Choroid plexus epithelial cell (primary cell): ENCODE data around the gene CEND1.

Source experiments
- DNase-seq: peaks from one replicate; pipeline ENCODE4 v3.0.0-alpha.2; 2010; ENCODE audit warnings: low read depth
- H3K4me3 ChIP-seq: 2 replicates; pipeline ENCODE4 v1.5.1; 2011; ENCODE audit warnings: low read depth, mild to moderate bottlenecking, control low read depth, low read length, moderate library complexity
- TF ChIP-seq, protein P1 (sequence below): conservative IDR thresholded peaks from 2 replicates; pipeline ENCODE4 v1.5.1; 2011; ENCODE audit warnings: low read depth, mild to moderate bottlenecking, control low read depth, inconsistent platforms, low read length, moderate library complexity

The CEND1 gene

DNA sequence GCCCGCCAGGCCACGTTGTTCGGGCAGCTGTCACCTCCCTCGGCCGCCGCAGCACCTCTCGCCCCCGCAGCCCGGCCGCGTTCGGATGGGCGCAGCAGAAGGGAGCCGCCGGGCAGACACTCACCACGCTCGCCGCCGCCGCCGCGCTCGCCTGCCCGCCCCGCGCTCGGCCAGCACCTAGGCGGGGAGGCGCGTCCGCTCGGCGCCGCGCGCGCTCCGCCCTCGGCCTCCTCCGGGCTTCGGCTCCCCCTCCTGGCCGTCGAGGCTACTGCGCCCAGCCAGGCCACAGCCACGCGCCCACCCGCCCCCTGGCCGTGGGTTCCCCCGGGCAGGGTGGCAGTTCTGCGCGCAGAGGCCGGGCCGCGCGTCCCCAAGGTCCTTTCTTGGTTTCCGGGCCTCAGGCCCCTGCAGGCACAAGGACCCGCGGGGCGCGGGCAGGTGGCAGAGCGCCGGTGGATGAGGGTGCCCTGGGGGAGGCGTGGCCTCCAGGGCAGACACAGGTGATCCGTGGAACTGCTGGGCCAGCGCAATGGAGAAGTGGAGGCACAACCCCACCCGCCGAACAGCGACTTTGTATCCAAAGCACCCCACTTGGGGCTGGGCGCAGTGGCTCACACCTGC, 8.3 kb upstream of the CEND1 start, which contains the start of gene SLC25A22:
TSS of gene SLC25A22 (minus strand) at position 189 of the 621 bp plus-strand sequence. CDS start 3,275 bp downstream, outside the sequence.
- TF ChIP-seq, protein P1, sequence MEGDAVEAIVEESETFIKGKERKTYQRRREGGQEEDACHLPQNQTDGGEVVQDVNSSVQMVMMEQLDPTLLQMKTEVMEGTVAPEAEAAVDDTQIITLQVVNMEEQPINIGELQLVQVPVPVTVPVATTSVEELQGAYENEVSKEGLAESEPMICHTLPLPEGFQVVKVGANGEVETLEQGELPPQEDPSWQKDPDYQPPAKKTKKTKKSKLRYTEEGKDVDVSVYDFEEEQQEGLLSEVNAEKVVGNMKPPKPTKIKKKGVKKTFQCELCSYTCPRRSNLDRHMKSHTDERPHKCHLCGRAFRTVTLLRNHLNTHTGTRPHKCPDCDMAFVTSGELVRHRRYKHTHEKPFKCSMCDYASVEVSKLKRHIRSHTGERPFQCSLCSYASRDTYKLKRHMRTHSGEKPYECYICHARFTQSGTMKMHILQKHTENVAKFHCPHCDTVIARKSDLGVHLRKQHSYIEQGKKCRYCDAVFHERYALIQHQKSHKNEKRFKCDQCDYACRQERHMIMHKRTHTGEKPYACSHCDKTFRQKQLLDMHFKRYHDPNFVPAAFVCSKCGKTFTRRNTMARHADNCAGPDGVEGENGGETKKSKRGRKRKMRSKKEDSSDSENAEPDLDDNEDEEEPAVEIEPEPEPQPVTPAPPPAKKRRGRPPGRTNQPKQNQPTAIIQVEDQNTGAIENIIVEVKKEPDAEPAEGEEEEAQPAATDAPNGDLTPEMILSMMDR, result peak; percentile 55
- H3K4me3 ChIP-seq, result peak within 1 kb of the TSS; percentile 79
- DNase-seq, result peak; percentile 79

DNA sequence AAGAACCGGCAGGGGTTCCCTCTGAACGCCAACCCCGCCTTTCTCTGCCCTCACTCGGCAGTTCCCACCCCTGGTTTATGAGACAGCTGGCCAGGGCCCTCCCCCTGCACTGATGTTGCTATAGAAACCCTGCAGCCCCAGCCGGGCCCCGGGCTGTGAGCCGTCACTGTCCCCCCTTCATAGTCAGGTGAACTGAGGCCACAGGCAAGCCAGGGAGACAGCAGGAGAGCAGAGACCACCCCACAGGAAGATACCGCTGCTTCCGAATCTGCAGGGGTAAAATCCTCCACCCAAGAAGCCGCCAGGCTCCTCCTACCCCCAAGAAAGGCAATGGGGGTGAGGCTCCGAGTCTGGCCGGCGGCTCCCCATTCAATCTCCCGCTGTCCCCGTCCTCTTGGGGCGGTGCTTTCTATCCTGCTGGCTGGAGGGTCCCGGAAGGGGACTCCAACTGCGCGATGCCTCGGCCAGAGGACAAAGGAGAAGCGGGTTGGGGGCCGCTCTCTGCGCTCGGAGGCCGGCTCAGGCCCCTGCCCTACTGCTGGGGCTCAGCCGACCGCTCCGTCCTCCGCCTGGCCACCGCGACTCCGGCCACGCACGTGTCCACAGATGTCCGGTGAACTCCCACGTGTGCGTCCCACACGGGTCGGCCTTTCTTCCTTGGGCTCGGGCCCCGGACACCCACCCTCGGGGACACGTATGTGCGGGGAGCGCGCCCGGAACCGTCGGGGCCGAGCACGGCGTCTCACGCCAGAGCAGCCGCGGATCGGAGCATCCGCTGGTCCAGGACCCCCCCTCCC, 7.6 kb upstream of the CEND1 start:
- TF ChIP-seq, protein P1, result no peak
- H3K4me3 ChIP-seq, result peak overlapping the region; percentile 79
- peak; percentile 95 for DNase-seq

GRCh38 chr11:796565-797295, 6.8 kb upstream of the CEND1 start:
- peak overlapping the region; percentile 79 for H3K4me3 ChIP-seq
- no peak for DNase-seq
- TF ChIP-seq, protein P1, result no peak

- DNase-seq, result peak; percentile 87
- TF ChIP-seq, protein P1, result no peak
- H3K4me3 ChIP-seq, result peak overlapping the region; percentile 79
These were observed 6.0 kb upstream of the CEND1 start for GRCh38 chr11:795634-796564.

- TF ChIP-seq, protein P1, result no peak
- H3K4me3 ChIP-seq, result peak overlapping the region; percentile 79
- DNase-seq, result no peak
These were observed 5.1 kb upstream of the CEND1 start for GRCh38 chr11:794766-795633.
